ENCODE results near the gene TRIM66. TPM values are rescaled to one million over a fixed set of nuclear protein-coding genes. Genes with fewer than 3 reads are reported as not detected.

TRIM66 gene
- total RNA-seq, 1 donor from 2014 or later, result 59.5 TPM

GRCh38 chr11:8646873-8647272 is 35.6 kb downstream of the TRIM66 start:
- Mint-ChIP-seq H3K4me3 (ENCODE audit: unreplicated experiment) (no peak overlapping the region), H3K9me3 (ENCODE audit: unreplicated experiment) (peaks cover 3% of the 10 kb centered on the region), H3K27ac (ENCODE audit: unreplicated experiment) (no peak overlapping the region), H3K27me3 (ENCODE audit: unreplicated experiment) (no peaks in the 10 kb centered on the region), H3K4me1 (ENCODE audit: low read depth, unreplicated experiment) (peaks cover 13% of the 10 kb centered on the region), H3K36me3 (ENCODE audit: unreplicated experiment) (no peaks in the 10 kb centered on the region)
- no peak for DNase-seq
- TF ChIP-seq, protein P1, sequence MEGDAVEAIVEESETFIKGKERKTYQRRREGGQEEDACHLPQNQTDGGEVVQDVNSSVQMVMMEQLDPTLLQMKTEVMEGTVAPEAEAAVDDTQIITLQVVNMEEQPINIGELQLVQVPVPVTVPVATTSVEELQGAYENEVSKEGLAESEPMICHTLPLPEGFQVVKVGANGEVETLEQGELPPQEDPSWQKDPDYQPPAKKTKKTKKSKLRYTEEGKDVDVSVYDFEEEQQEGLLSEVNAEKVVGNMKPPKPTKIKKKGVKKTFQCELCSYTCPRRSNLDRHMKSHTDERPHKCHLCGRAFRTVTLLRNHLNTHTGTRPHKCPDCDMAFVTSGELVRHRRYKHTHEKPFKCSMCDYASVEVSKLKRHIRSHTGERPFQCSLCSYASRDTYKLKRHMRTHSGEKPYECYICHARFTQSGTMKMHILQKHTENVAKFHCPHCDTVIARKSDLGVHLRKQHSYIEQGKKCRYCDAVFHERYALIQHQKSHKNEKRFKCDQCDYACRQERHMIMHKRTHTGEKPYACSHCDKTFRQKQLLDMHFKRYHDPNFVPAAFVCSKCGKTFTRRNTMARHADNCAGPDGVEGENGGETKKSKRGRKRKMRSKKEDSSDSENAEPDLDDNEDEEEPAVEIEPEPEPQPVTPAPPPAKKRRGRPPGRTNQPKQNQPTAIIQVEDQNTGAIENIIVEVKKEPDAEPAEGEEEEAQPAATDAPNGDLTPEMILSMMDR (IDR thresholded peaks at IDR 0.05; ENCODE audit: partially characterized antibody, unreplicated experiment), result no peak

DNA sequence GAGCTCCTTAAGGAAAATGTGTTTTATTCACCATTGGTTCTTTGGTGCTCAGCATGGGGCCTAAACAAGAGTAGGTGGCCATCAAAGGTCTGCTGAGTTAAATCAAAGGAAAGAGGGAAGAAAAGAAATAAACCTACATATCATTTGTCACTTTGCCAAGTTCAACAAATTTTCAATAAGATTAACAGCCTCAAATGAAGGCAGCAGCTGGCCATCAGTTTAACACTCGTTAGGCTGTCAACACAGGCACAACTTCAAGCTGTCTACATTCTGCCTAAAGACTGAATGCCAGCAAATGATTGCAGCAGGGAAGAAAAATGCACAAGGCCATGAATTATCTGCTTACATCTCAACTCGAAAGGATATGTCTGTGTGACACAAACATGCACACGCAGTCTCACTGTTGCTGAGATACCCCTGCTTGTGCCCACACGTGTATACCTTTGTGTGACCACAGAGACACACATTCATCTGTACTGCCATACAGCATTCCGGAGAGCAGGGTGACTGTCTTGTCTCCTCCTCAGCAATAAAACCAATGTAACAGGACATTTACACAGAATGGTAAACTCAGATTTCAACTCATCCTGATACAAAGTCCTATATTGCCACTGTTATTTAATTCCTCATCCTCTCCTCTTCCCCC is 40.1 kb downstream of the TRIM66 start:
- TF ChIP-seq, protein P1 (IDR thresholded peaks at IDR 0.05; ENCODE audit: partially characterized antibody, unreplicated experiment), result no peak
- no peaks in the 10 kb centered on the region for H3K36me3 Mint-ChIP-seq (ENCODE audit: unreplicated experiment)
- H3K4me3 Mint-ChIP-seq (ENCODE audit: unreplicated experiment), result no peak overlapping the region
- peaks cover 4% of the 10 kb centered on the region for H3K9me3 Mint-ChIP-seq (ENCODE audit: unreplicated experiment)
- H3K27me3 Mint-ChIP-seq (ENCODE audit: unreplicated experiment), result no peaks in the 10 kb centered on the region
- H3K27ac Mint-ChIP-seq (ENCODE audit: unreplicated experiment), result no peak overlapping the region
- DNase-seq, result no peak
- H3K4me1 Mint-ChIP-seq (ENCODE audit: low read depth, unreplicated experiment), result peaks cover 3% of the 10 kb centered on the region

GRCh38 chr11:8641332-8641731 is 41.1 kb downstream of the TRIM66 start:
- DNase-seq, result no peak
- H3K27ac Mint-ChIP-seq (ENCODE audit: unreplicated experiment), result no peak overlapping the region
- H3K36me3 Mint-ChIP-seq (ENCODE audit: unreplicated experiment), result peaks cover 7% of the 10 kb centered on the region
- H3K4me3 Mint-ChIP-seq (ENCODE audit: unreplicated experiment), result no peak overlapping the region
- peaks cover 4% of the 10 kb centered on the region for H3K9me3 Mint-ChIP-seq (ENCODE audit: unreplicated experiment)
- H3K27me3 Mint-ChIP-seq (ENCODE audit: unreplicated experiment), result no peaks in the 10 kb centered on the region
- TF ChIP-seq, protein P1 (IDR thresholded peaks at IDR 0.05; ENCODE audit: partially characterized antibody, unreplicated experiment), result no peak
- H3K4me1 Mint-ChIP-seq (ENCODE audit: low read depth, unreplicated experiment), result peaks cover 3% of the 10 kb centered on the region

- Mint-ChIP-seq H3K4me3 (ENCODE audit: unreplicated experiment) (no peak overlapping the region), H3K9me3 (ENCODE audit: unreplicated experiment) (peaks cover 4% of the 10 kb centered on the region), H3K27ac (ENCODE audit: unreplicated experiment) (no peak overlapping the region), H3K4me1 (ENCODE audit: low read depth, unreplicated experiment) (peaks cover 3% of the 10 kb centered on the region), H3K27me3 (ENCODE audit: unreplicated experiment) (no peaks in the 10 kb centered on the region), H3K36me3 (ENCODE audit: unreplicated experiment) (peaks cover 14% of the 10 kb centered on the region)
- no peak for DNase-seq
- TF ChIP-seq, protein P1 (IDR thresholded peaks at IDR 0.05; ENCODE audit: partially characterized antibody, unreplicated experiment), result no peak
These were observed 42.1 kb downstream of the TRIM66 start for GRCh38 chr11:8640267-8640906.

- H3K36me3 Mint-ChIP-seq (ENCODE audit: unreplicated experiment), result peaks cover 14% of the 10 kb centered on the region
- H3K4me3 Mint-ChIP-seq (ENCODE audit: unreplicated experiment), result no peak overlapping the region
- no peaks in the 10 kb centered on the region for H3K27me3 Mint-ChIP-seq (ENCODE audit: unreplicated experiment)
- DNase-seq, result no peak
- H3K9me3 Mint-ChIP-seq (ENCODE audit: unreplicated experiment), result peaks cover 4% of the 10 kb centered on the region
- TF ChIP-seq, protein P1 (IDR thresholded peaks at IDR 0.05; ENCODE audit: partially characterized antibody, unreplicated experiment), result no peak
- H3K27ac Mint-ChIP-seq (ENCODE audit: unreplicated experiment), result no peak overlapping the region
- peaks cover 3% of the 10 kb centered on the region for H3K4me1 Mint-ChIP-seq (ENCODE audit: low read depth, unreplicated experiment)
These were observed 42.8 kb downstream of the TRIM66 start for GRCh38 chr11:8639655-8640054.
